Measurements from ENCODE around the gene LRRN2.
"Not testable (repeated sequence)": the region's sequence is repeated elsewhere in the genome, so short reads cannot be mapped to it uniquely, and the experiment has no call there.

Gene LRRN2

GRCh38 chr1:204711947-204712701, 26.6 kb upstream of the LRRN2 start:
- DNase-seq = peak; percentile 48 to 74

- no peak for DNase-seq
Measured at GRCh38 chr1:204711103-204711946, 25.8 kb upstream of the LRRN2 start.

- DNase-seq = no peak
Measured at GRCh38 chr1:204709960-204710912, 24.7 kb upstream of the LRRN2 start.

GRCh38 chr1:204709021-204709420, 23.5 kb upstream of the LRRN2 start:
- DNase-seq = no peak

- no peak for DNase-seq
Measured at GRCh38 chr1:204706838-204707509, 21.4 kb upstream of the LRRN2 start.

GRCh38 chr1:204705888-204706837, 20.6 kb upstream of the LRRN2 start:
- DNase-seq = no peak

- no peak for DNase-seq
Measured at GRCh38 chr1:204705493-204705811, 19.9 kb upstream of the LRRN2 start.

- no peak for DNase-seq
Measured at GRCh38 chr1:204704794-204705492, 19.4 kb upstream of the LRRN2 start.

GRCh38 chr1:204703826-204704612, 18.5 kb upstream of the LRRN2 start:
- no peak for DNase-seq

GRCh38 chr1:204703268-204703664, 17.7 kb upstream of the LRRN2 start:
- DNase-seq = no peak

GRCh38 chr1:204702552-204703267, 17.2 kb upstream of the LRRN2 start:
- no peak for DNase-seq

- DNase-seq = no peak
Measured at GRCh38 chr1:204701229-204701628, 15.7 kb upstream of the LRRN2 start.

GRCh38 chr1:204697893-204698292, 12.4 kb upstream of the LRRN2 start:
- DNase-seq = no peak

GRCh38 chr1:204696606-204697005, 11.1 kb upstream of the LRRN2 start:
- DNase-seq = no peak

GRCh38 chr1:204695692-204696091, 10.2 kb upstream of the LRRN2 start:
- no peak for DNase-seq

- no peak for DNase-seq
Measured at GRCh38 chr1:204694145-204694544, 8.6 kb upstream of the LRRN2 start.

- DNase-seq = no peak
Measured at GRCh38 chr1:204692841-204693356, 7.4 kb upstream of the LRRN2 start.

- DNase-seq = no peak
Measured at GRCh38 chr1:204692325-204692840, 6.8 kb upstream of the LRRN2 start.

GRCh38 chr1:204691328-204691730, 5.8 kb upstream of the LRRN2 start:
- DNase-seq = not testable (repeated sequence)
